Neuronal stem cell (in vitro differentiated cells): ENCODE data around the gene TSHZ1.

ENCODE experiments used
- DNase-seq: peaks from one replicate; pipeline ENCODE4 v3.0.0-alpha.2; 2013; ENCODE audit warnings: low spot score
- H2AFZ ChIP-seq: one replicate; pipeline ENCODE4 v1.6.1; 2013; ENCODE audit warnings: mild to moderate bottlenecking, low read length, inconsistent platforms
- H2AK5ac ChIP-seq: 2 replicates; pipeline ENCODE4 v1.6.1; 2013; ENCODE audit warnings: low read depth, mild to moderate bottlenecking, inconsistent platforms, low read length, moderate library complexity, mixed read lengths
- H2BK120ac ChIP-seq: 2 replicates; pipeline ENCODE4 v1.6.1; 2013; ENCODE audit warnings: low read depth, mild to moderate bottlenecking, inconsistent platforms, low read length, moderate library complexity, mixed read lengths
- H2BK12ac ChIP-seq: one replicate; pipeline ENCODE4 v1.6.1; 2013; ENCODE audit warnings: low read length, inconsistent platforms
- H2BK15ac ChIP-seq: 2 replicates; pipeline ENCODE4 v1.6.1; 2013; ENCODE audit warnings: mild to moderate bottlenecking, low read length, inconsistent platforms, mixed read lengths
- H2BK5ac ChIP-seq: one replicate; pipeline ENCODE4 v1.6.1; 2013; ENCODE audit warnings: inconsistent platforms, mild to moderate bottlenecking, low read length, moderate library complexity
- H3K14ac ChIP-seq: one replicate; pipeline ENCODE4 v1.6.1; 2013; ENCODE audit warnings: low read length, inconsistent platforms
- H3K18ac ChIP-seq: 2 replicates; pipeline ENCODE4 v1.6.1; 2013; ENCODE audit warnings: low read length, inconsistent platforms
- H3K23ac ChIP-seq: 2 replicates; pipeline ENCODE4 v1.6.1; 2013; ENCODE audit warnings: low read depth, mild to moderate bottlenecking, mixed read lengths, low read length, inconsistent platforms; ENCODE audit not compliant: poor library complexity
- H3K27ac ChIP-seq: replicated peaks from 3 replicates; pipeline ENCODE4 v1.5.1; 2013; ENCODE audit warnings: low read length, inconsistent platforms
- H3K27me3 ChIP-seq, 3 experiments: 2 replicates each; pipeline ENCODE4 v1.6.1; 2013; ENCODE audit warnings: low read length in 3 of 3, mild to moderate bottlenecking in 2 of 3, inconsistent platforms in 1 of 3, low read depth in 1 of 3, mixed read lengths in 1 of 3, moderate library complexity in 1 of 3; ENCODE audit not compliant: control insufficient read depth in 3 of 3, insufficient read depth in 3 of 3
- H3K36me3 ChIP-seq, 2 donors: replicated peaks in 1 of 2; 2 replicates each; pipeline ENCODE4 v1.6.1; 2013; ENCODE audit warnings: low read length in 2 of 2; ENCODE audit not compliant: control insufficient read depth in 2 of 2, insufficient read depth in 2 of 2
- H3K4ac ChIP-seq: 2 replicates; pipeline ENCODE4 v1.6.1; 2013; ENCODE audit warnings: inconsistent platforms, mild to moderate bottlenecking, low read length, moderate library complexity
- H3K4me1 ChIP-seq, 2 donors: 1 replicate in 1 of 2; 2 replicates in 1 of 2; pipeline ENCODE4 v1.6.1; 2013; ENCODE audit warnings: low read length in 2 of 2, low read depth in 1 of 2; ENCODE audit not compliant: control insufficient read depth in 2 of 2, insufficient read depth in 1 of 2
- H3K4me2 ChIP-seq: one replicate; pipeline ENCODE4 v1.6.1; 2013; ENCODE audit warnings: mild to moderate bottlenecking, low read length, inconsistent platforms; ENCODE audit not compliant: insufficient read depth, poor library complexity, severe bottlenecking
- H3K4me3 ChIP-seq, 2 donors: 2 replicates each; pipeline ENCODE4 v1.5.1; 2013; ENCODE audit warnings: low read length in 2 of 2, mild to moderate bottlenecking in 2 of 2, inconsistent platforms in 1 of 2, moderate library complexity in 1 of 2
- H3K79me1 ChIP-seq: one replicate; pipeline ENCODE4 v1.6.1; 2013; ENCODE audit warnings: low read depth, mild to moderate bottlenecking, inconsistent platforms, low read length, moderate library complexity
- H3K9ac ChIP-seq: one replicate; pipeline ENCODE4 v1.6.1; 2013; ENCODE audit warnings: mild to moderate bottlenecking, low read depth, low read length, inconsistent platforms; ENCODE audit not compliant: poor library complexity
- H3K9me3 ChIP-seq, 2 donors: replicated peaks in 1 of 2; 2 replicates each; pipeline versions ENCODE3 to v1.6.1; 2013; ENCODE audit warnings: low read length in 2 of 2, mild to moderate bottlenecking in 2 of 2, inconsistent platforms in 1 of 2, low read depth in 1 of 2, mixed read lengths in 1 of 2, moderate library complexity in 1 of 2; ENCODE audit not compliant: control insufficient read depth in 2 of 2, insufficient read depth in 1 of 2
- H4K8ac ChIP-seq: one replicate; pipeline ENCODE4 v1.6.1; 2013; ENCODE audit warnings: low read depth, mild to moderate bottlenecking, inconsistent platforms, low read length, moderate library complexity
- H4K91ac ChIP-seq: one replicate; pipeline ENCODE4 v1.6.1; 2013; ENCODE audit warnings: low read length, low read depth, mild to moderate bottlenecking, inconsistent platforms; ENCODE audit not compliant: poor library complexity
- WGBS, 2 donors: extraction: QIAGEN DNeasy Blood & Tissue Kit; methylation state at CpG; one replicate each; pipeline ENCODE4 v1.1.7; 2013; ENCODE audit warnings: missing lambda C conversion rate in 2 of 2, mixed read lengths in 1 of 2; ENCODE audit not compliant: insufficient read length in 2 of 2, insufficient replicate concordance in 1 of 2; ENCODE audit errors: extremely low coverage in 2 of 2; 5-methylcytosine and 5-hydroxymethylcytosine counted together

TSHZ1 gene

GRCh38 chr18:75285876-75286275, 75.3 kb downstream of the TSHZ1 start:
- Histone ChIP-seq H3K23ac (no peak overlapping the region), H3K14ac (peak overlapping the region; percentile 4), H4K91ac (no peak overlapping the region), H3K27me3 (no peaks in the 10 kb centered on the region), H3K4me2 (no peak overlapping the region), H2BK120ac (no peak overlapping the region), H2AK5ac (no peak overlapping the region), H4K8ac (no peak overlapping the region), H3K36me3 (peaks cover 0 to 18% of the 10 kb centered on the region in 2 donors), H3K9me3 (peaks cover 0 to 3% of the 10 kb centered on the region in 2 donors), H2BK5ac (peak overlapping the region; percentile 29), H3K4me1 (peaks cover 0 to 5% of the 10 kb centered on the region in 2 donors), H3K18ac (peak overlapping the region; percentile 6), H3K27ac (no peak overlapping the region), H2BK12ac (no peak overlapping the region), H3K4ac (no peak overlapping the region), H3K9ac (no peak overlapping the region), H2AFZ (no peak overlapping the region), H3K4me3 (no peak overlapping the region), H2BK15ac (no peak overlapping the region), H3K79me1 (no peaks in the 10 kb centered on the region)
- whole genome bisulfite sequencing, 2 donors = no CpG with 5 or more reads among the region's 24 CpGs
- no peak for DNase-seq

- Histone ChIP-seq H3K14ac (no peak overlapping the region), H2BK120ac (no peak overlapping the region), H3K9me3 (peaks cover 0 to 3% of the 10 kb centered on the region in 2 donors), H2BK15ac (no peak overlapping the region), H3K27ac (no peak overlapping the region), H4K91ac (no peak overlapping the region), H2AK5ac (no peak overlapping the region), H3K18ac (no peak overlapping the region), H2AFZ (no peak overlapping the region), H2BK12ac (no peak overlapping the region), H3K9ac (peak overlapping the region; percentile 60), H3K4me3 (no peak overlapping the region), H3K23ac (no peak overlapping the region), H3K4me1 (peaks cover 0 to 5% of the 10 kb centered on the region in 2 donors), H3K79me1 (no peaks in the 10 kb centered on the region), H3K27me3 (no peaks in the 10 kb centered on the region), H4K8ac (no peak overlapping the region), H3K4ac (no peak overlapping the region), H2BK5ac (peak overlapping the region; percentile 29), H3K36me3 (peaks cover 0 to 18% of the 10 kb centered on the region in 2 donors), H3K4me2 (no peak overlapping the region)
- DNase-seq = no peak
- WGBS, 2 donors = no CpG with 5 or more reads among the region's 23 CpGs
Observed at GRCh38 chr18:75287006-75287405, 76.4 kb downstream of the TSHZ1 start.

GRCh38 chr18:75287700-75288099, 77.1 kb downstream of the TSHZ1 start:
- Histone ChIP-seq H3K27me3 (no peaks in the 10 kb centered on the region), H4K91ac (no peak overlapping the region), H2AFZ (no peak overlapping the region), H3K9ac (no peak overlapping the region), H2BK15ac (no peak overlapping the region), H3K4me3 (no peak overlapping the region), H2AK5ac (no peak overlapping the region), H2BK12ac (no peak overlapping the region), H3K9me3 (peaks cover 0 to 3% of the 10 kb centered on the region in 2 donors), H2BK120ac (no peak overlapping the region), H3K4me2 (no peak overlapping the region), H2BK5ac (no peak overlapping the region), H3K4ac (no peak overlapping the region), H3K18ac (no peak overlapping the region), H3K79me1 (no peaks in the 10 kb centered on the region), H3K23ac (no peak overlapping the region), H3K27ac (no peak overlapping the region), H3K36me3 (peaks cover 0 to 18% of the 10 kb centered on the region in 2 donors), H3K4me1 (peaks cover 0 to 5% of the 10 kb centered on the region in 2 donors), H4K8ac (no peak overlapping the region), H3K14ac (no peak overlapping the region)
- no peak for DNase-seq
- WGBS, 2 donors = no CpG with 5 or more reads among the region's 24 CpGs

- H2BK12ac ChIP-seq = no peak overlapping the region
- H3K36me3 ChIP-seq = peaks cover 0 to 18% of the 10 kb centered on the region in 2 donors
- no peak overlapping the region for H3K9ac ChIP-seq
- no peak overlapping the region for H2AFZ ChIP-seq
- no peak overlapping the region for H3K18ac ChIP-seq
- peaks cover 0 to 5% of the 10 kb centered on the region in 2 donors for H3K4me1 ChIP-seq
- no peak overlapping the region for H3K4me3 ChIP-seq
- H3K4ac ChIP-seq = no peak overlapping the region
- no peak overlapping the region for H4K91ac ChIP-seq
- WGBS, 2 donors = no CpG with 5 or more reads among the region's 4 CpGs
- no peak overlapping the region for H2BK15ac ChIP-seq
- DNase-seq = no peak
- no peak overlapping the region for H3K23ac ChIP-seq
- H2BK5ac ChIP-seq = no peak overlapping the region
- H3K9me3 ChIP-seq = no peaks in the 10 kb centered on the region
- no peak overlapping the region for H2BK120ac ChIP-seq
- no peaks in the 10 kb centered on the region for H3K27me3 ChIP-seq
- H3K27ac ChIP-seq = no peak overlapping the region
- H3K4me2 ChIP-seq = no peak overlapping the region
- no peak overlapping the region for H2AK5ac ChIP-seq
- H3K14ac ChIP-seq = no peak overlapping the region
- no peak overlapping the region for H4K8ac ChIP-seq
- no peaks in the 10 kb centered on the region for H3K79me1 ChIP-seq
Observed at GRCh38 chr18:75289761-75290160, 79.2 kb downstream of the TSHZ1 start.
